Neural cell (in vitro differentiated cells): ENCODE results near the gene GALNT3.

Experiments used
- CTCF ChIP-seq: fragments of 450-650 bp; IDR thresholded peaks from 2 replicates; pipeline ENCODE4 v1.5.1; 2014; ENCODE audit warnings: antibody characterized with exemption, mild to moderate bottlenecking, moderate library complexity; ENCODE audit not compliant: poor library complexity, severe bottlenecking
- EP300 ChIP-seq: fragments of 450-650 bp; conservative IDR thresholded peaks from 2 replicates; pipeline ENCODE4 v1.6.1; 2014; ENCODE audit warnings: antibody characterized with exemption, mild to moderate bottlenecking, moderate library complexity; ENCODE audit not compliant: poor library complexity, severe bottlenecking
- EZH2 ChIP-seq: fragments of 200-600, 300-800 bp; shearing (Covaris generic), sonication (generic); IDR thresholded peaks from 2 replicates; pipeline ENCODE4 v1.6.1; 2014; ENCODE audit warnings: antibody characterized with exemption, low read length, borderline replicate concordance, mild to moderate bottlenecking; ENCODE audit not compliant: insufficient read depth, poor library complexity, severe bottlenecking
- MXI1 ChIP-seq: fragments of 450-650 bp; conservative IDR thresholded peaks from 2 replicates; pipeline ENCODE4 v1.6.1; 2014; ENCODE audit warnings: antibody characterized with exemption, mild to moderate bottlenecking; ENCODE audit not compliant: poor library complexity, severe bottlenecking
- POLR2AphosphoS5 ChIP-seq: IDR thresholded peaks from 2 replicates; pipeline ENCODE4 v1.6.1; 2012
- RAD21 ChIP-seq: fragments of 450-650 bp; conservative IDR thresholded peaks from 2 replicates; pipeline ENCODE4 v1.6.1; 2014; ENCODE audit warnings: antibody characterized with exemption, mild to moderate bottlenecking, moderate library complexity
- REST ChIP-seq: IDR thresholded peaks from 2 replicates; pipeline ENCODE4 v1.6.1; 2012; ENCODE audit warnings: borderline replicate concordance
- SMC3 ChIP-seq: fragments of 450-650 bp; conservative IDR thresholded peaks from 2 replicates; pipeline ENCODE4 v1.6.1; 2014; ENCODE audit warnings: antibody characterized with exemption, mild to moderate bottlenecking, moderate library complexity; ENCODE audit not compliant: poor library complexity
- TAF1 ChIP-seq: IDR thresholded peaks from 2 replicates; pipeline ENCODE4 v1.6.1; 2012; ENCODE audit warnings: low read depth

- TF ChIP-seq CTCF, result no peak
- TF ChIP-seq REST, result no peak
- no peak for TF ChIP-seq EZH2
- TF ChIP-seq EP300, result no peak
- no peak for TF ChIP-seq RAD21
- no peak for TF ChIP-seq POLR2AphosphoS5
- TF ChIP-seq SMC3, result no peak
- TF ChIP-seq TAF1, result no peak
- TF ChIP-seq MXI1, result no peak
These were observed 47.5 kb downstream of the GALNT3 start for GRCh38 chr2:165746501-165746900.
